ENCODE results near the gene TP53TG5. TPM values are rescaled to one million over a fixed set of nuclear protein-coding genes. Genes with fewer than 3 reads are reported as not detected.

The TP53TG5 gene
- total RNA-seq, 2 experiments from 2014 or later: 0.36 TPM; not detected in 1

DNA sequence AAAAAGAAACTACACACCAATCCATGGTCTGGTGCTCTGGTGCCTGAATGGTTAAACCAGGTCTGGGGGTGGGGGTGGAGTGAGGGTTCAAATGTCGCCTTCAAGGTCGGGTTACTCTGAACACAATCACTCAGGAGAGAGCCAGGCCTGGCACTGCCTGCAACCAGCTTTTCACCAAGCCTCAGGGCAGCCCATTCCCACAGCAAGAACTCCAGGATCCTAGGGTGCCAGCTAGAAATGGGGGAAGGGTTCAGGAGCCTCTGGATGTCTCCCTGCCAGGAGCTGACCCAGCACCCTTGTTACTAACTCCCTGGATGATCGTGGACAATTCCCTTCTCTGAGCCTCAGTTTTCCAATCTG lies 36.6 kb downstream of the TP53TG5 start:
- intact Hi-C loops (cut with DNase I, micrococcal nuclease): no loop called here
- H3K4me1 Mint-ChIP-seq (ENCODE audit: low read depth): no peaks in the 10 kb centered on the region
- TF ChIP-seq, protein P1, sequence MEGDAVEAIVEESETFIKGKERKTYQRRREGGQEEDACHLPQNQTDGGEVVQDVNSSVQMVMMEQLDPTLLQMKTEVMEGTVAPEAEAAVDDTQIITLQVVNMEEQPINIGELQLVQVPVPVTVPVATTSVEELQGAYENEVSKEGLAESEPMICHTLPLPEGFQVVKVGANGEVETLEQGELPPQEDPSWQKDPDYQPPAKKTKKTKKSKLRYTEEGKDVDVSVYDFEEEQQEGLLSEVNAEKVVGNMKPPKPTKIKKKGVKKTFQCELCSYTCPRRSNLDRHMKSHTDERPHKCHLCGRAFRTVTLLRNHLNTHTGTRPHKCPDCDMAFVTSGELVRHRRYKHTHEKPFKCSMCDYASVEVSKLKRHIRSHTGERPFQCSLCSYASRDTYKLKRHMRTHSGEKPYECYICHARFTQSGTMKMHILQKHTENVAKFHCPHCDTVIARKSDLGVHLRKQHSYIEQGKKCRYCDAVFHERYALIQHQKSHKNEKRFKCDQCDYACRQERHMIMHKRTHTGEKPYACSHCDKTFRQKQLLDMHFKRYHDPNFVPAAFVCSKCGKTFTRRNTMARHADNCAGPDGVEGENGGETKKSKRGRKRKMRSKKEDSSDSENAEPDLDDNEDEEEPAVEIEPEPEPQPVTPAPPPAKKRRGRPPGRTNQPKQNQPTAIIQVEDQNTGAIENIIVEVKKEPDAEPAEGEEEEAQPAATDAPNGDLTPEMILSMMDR (IDR thresholded peaks at IDR 0.05): no peak
- H3K36me3 Mint-ChIP-seq (ENCODE audit: low read depth): no peaks in the 10 kb centered on the region
- Histone ChIP-seq H3K4me1 (ENCODE audit: insufficient read depth, low read length) (peaks cover 17% of the 10 kb centered on the region), H3K27ac (ENCODE audit: low read depth in 1 of 2, low read length in 2 of 2) (no peak overlapping the region), H3K4me3 (ENCODE audit: low read length) (no peak overlapping the region), H3K27me3 (ENCODE audit: control insufficient read depth in 1 of 2, insufficient read depth in 2 of 2, low read length in 2 of 2) (no peaks in the 10 kb centered on the region), H3K36me3 (ENCODE audit: insufficient read depth, low read length) (no peaks in the 10 kb centered on the region), H3K9me3 (ENCODE audit: control insufficient read depth in 1 of 2, insufficient read depth in 1 of 2, low read length in 2 of 2) (no peaks in the 10 kb centered on the region)
- ChIA-PET CTCF (no interaction called here), POLR2A (no interaction called here)
- no peak overlapping the region for H3K4me3 Mint-ChIP-seq
- H3K9me3 Mint-ChIP-seq: no peaks in the 10 kb centered on the region
- ATAC-seq (ENCODE audit: poor library complexity) (no peak), DNase-seq (no peak)
- H3K27me3 Mint-ChIP-seq: peaks cover under 1% of the 10 kb centered on the region
- no peak overlapping the region for H3K27ac Mint-ChIP-seq

DNA sequence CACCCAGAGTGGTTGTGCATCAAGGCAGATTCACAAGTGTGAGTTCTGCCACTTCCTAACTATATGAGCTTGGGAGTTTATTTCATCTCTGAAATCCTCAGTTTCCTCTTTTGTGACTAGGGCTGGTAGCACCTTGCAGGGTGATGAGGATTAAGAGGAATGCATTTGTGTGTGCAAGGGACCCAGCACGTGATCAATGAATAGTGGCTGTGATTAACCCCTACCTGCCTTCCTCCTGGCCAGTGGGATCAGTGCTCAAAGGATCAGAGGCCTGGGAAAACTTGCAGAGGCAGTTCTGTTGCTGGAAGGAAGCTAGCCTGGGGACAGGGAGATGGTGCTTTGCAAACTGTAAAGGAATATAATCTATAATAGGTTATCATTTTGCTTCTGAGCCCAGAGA lies 37.2 kb downstream of the TP53TG5 start:
- no peak overlapping the region for H3K27ac ChIP-seq (ENCODE audit: low read depth in 1 of 2, low read length in 2 of 2)
- Mint-ChIP-seq H3K4me1 (ENCODE audit: low read depth) (no peaks in the 10 kb centered on the region), H3K36me3 (ENCODE audit: low read depth) (no peaks in the 10 kb centered on the region), H3K9me3 (no peaks in the 10 kb centered on the region), H3K27ac (no peak overlapping the region), H3K27me3 (no peaks in the 10 kb centered on the region), H3K4me3 (no peak overlapping the region)
- no peaks in the 10 kb centered on the region for H3K36me3 ChIP-seq (ENCODE audit: insufficient read depth, low read length)
- H3K4me1 ChIP-seq (ENCODE audit: insufficient read depth, low read length): peaks cover 10% of the 10 kb centered on the region
- H3K27me3 ChIP-seq (ENCODE audit: control insufficient read depth in 1 of 2, insufficient read depth in 2 of 2, low read length in 2 of 2): no peaks in the 10 kb centered on the region
- ATAC-seq (ENCODE audit: poor library complexity) (no peak), DNase-seq (no peak)
- no peaks in the 10 kb centered on the region for H3K9me3 ChIP-seq (ENCODE audit: control insufficient read depth in 1 of 2, insufficient read depth in 1 of 2, low read length in 2 of 2)
- TF ChIP-seq, protein P1 (IDR thresholded peaks at IDR 0.05): no peak
- ChIA-PET CTCF (no interaction called here), POLR2A (no interaction called here)
- intact Hi-C loops (cut with DNase I, micrococcal nuclease): no loop called here
- no peak overlapping the region for H3K4me3 ChIP-seq (ENCODE audit: low read length)

DNA sequence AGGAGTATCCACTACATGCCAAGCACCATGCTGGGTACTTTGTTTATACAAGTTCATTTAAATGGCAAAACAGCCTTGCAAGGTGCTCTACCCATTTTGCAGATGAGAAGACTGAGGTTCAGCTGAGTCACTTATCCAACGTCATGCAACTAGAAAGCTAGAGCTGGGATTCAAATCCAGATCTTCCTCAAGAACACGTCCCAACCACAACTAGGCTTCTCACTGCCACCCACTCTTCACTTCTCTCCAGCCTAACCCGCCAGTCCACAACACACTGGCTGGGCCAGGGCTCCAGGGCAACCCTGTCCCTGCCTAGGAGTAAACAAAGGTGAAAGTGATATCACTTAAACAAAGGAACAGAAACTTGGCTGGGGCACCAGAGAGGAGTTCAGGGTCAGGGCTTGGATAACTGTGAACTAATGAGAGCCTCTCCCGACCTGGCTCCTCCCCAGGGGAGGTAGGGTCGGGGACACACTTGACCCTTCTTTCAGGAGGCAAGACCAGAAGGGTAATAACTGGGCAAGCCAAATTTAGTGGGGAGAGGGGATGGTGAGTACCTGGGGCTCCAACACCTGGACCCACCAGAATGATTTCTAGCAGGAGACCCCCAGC lies 37.8 kb downstream of the TP53TG5 start:
- Histone ChIP-seq H3K27ac (ENCODE audit: low read depth in 1 of 2, low read length in 2 of 2) (no peak overlapping the region), H3K4me3 (ENCODE audit: low read length) (no peak overlapping the region), H3K36me3 (ENCODE audit: insufficient read depth, low read length) (no peaks in the 10 kb centered on the region), H3K27me3 (ENCODE audit: control insufficient read depth in 1 of 2, insufficient read depth in 2 of 2, low read length in 2 of 2) (no peaks in the 10 kb centered on the region), H3K4me1 (ENCODE audit: insufficient read depth, low read length) (peaks cover 7% of the 10 kb centered on the region), H3K9me3 (ENCODE audit: control insufficient read depth in 1 of 2, insufficient read depth in 1 of 2, low read length in 2 of 2) (no peaks in the 10 kb centered on the region)
- POLR2A ChIA-PET: no interaction called here
- DNase-seq (no peak), ATAC-seq (ENCODE audit: poor library complexity) (no peak)
- CTCF ChIA-PET: no interaction called here
- intact Hi-C loops (cut with DNase I, micrococcal nuclease): no loop called here
- H3K36me3 Mint-ChIP-seq (ENCODE audit: low read depth): no peaks in the 10 kb centered on the region
- H3K4me3 Mint-ChIP-seq: no peak overlapping the region
- no peaks in the 10 kb centered on the region for H3K27me3 Mint-ChIP-seq
- no peaks in the 10 kb centered on the region for H3K4me1 Mint-ChIP-seq (ENCODE audit: low read depth)
- no peak overlapping the region for H3K27ac Mint-ChIP-seq
- H3K9me3 Mint-ChIP-seq: no peaks in the 10 kb centered on the region
- TF ChIP-seq, protein P1 (IDR thresholded peaks at IDR 0.05): no peak

Data from CD4-positive, alpha-beta T cell (primary cell).